Measurements from ENCODE around the gene GNG7.
A peak's percentile ranks its signal among the peaks of the same experiment; 100 is the strongest.

Gene GNG7

GRCh38 chr19:2477732-2478191 lies 224.7 kb downstream of the GNG7 start:
- Histone ChIP-seq H3K9me3 (ENCODE audit: control insufficient read depth, insufficient read depth, low read length) (peaks cover 4% of the 10 kb centered on the region; the same call in 1 of the 2 replicates), H3K36me3 (ENCODE audit: control insufficient read depth, low read length) (peaks cover 30% of the 10 kb centered on the region), H4K20me1 (ENCODE audit: control insufficient read depth, insufficient read depth, low read depth, low read length) (peaks cover 10% of the 10 kb centered on the region; the same call in 1 of the 2 replicates), H3K9me2 (replicated peaks; ENCODE audit: control insufficient read depth, low read length) (no peaks in the 10 kb centered on the region), H3K4me1 (ENCODE audit: control insufficient read depth, low read length) (peaks cover 39% of the 10 kb centered on the region), H3K4me3 (ENCODE audit: low read length) (peak overlapping the region; percentile 99), H3K27ac (ENCODE audit: low read depth, low read length) (peak overlapping the region; percentile 93), H3K4me2 (ENCODE audit: low read length) (peak overlapping the region; percentile 92), H3K79me2 (ENCODE audit: control insufficient read depth, low read length) (peaks cover 40% of the 10 kb centered on the region), H3F3A (ENCODE audit: control insufficient read depth, insufficient read depth) (peaks cover 24% of the 10 kb centered on the region), H3K27me3 (ENCODE audit: control insufficient read depth, low read length) (no peaks in the 10 kb centered on the region)
- TF ChIP-seq EZH2phosphoT487 (IDR thresholded peaks at IDR 0.05; ENCODE audit: borderline replicate concordance, low read length) (no peak), CTCF (IDR thresholded peaks at IDR 0.05; ENCODE audit: low read depth, low read length, poor library complexity, severe bottlenecking) (no peak)

- H3K4me1 ChIP-seq (ENCODE audit: control insufficient read depth, low read length), result peaks cover 39% of the 10 kb centered on the region
- no peaks in the 10 kb centered on the region for H3K27me3 ChIP-seq (ENCODE audit: control insufficient read depth, low read length)
Observed at GRCh38 chr19:2477141-2477710, 225.3 kb downstream of the GNG7 start.

GRCh38 chr19:2476451-2477140 lies 225.9 kb downstream of the GNG7 start:
- Histone ChIP-seq H3K4me3 (ENCODE audit: low read length) (peak overlapping the region; percentile 99), H3K4me2 (ENCODE audit: low read length) (peak overlapping the region; percentile 92), H4K20me1 (ENCODE audit: control insufficient read depth, insufficient read depth, low read depth, low read length) (peaks cover 10% of the 10 kb centered on the region; the same call in 1 of the 2 replicates), H3K9me2 (replicated peaks; ENCODE audit: control insufficient read depth, low read length) (no peaks in the 10 kb centered on the region), H3K9me3 (ENCODE audit: control insufficient read depth, insufficient read depth, low read length) (no peaks in the 10 kb centered on the region), H3K27ac (ENCODE audit: low read depth, low read length) (peak overlapping the region; percentile 93), H3K27me3 (ENCODE audit: control insufficient read depth, low read length) (no peaks in the 10 kb centered on the region), H3K36me3 (ENCODE audit: control insufficient read depth, low read length) (peaks cover 30% of the 10 kb centered on the region), H3F3A (ENCODE audit: control insufficient read depth, insufficient read depth) (peaks cover 24% of the 10 kb centered on the region), H3K4me1 (ENCODE audit: control insufficient read depth, low read length) (peaks cover 39% of the 10 kb centered on the region), H3K79me2 (ENCODE audit: control insufficient read depth, low read length) (peaks cover 40% of the 10 kb centered on the region)
- no peak for TF ChIP-seq EZH2phosphoT487 (IDR thresholded peaks at IDR 0.05; ENCODE audit: borderline replicate concordance, low read length)
- TF ChIP-seq CTCF (IDR thresholded peaks at IDR 0.05; ENCODE audit: low read depth, low read length, poor library complexity, severe bottlenecking), result no peak

More at GRCh38 chr19:2477141-2477710, 225.3 kb downstream of the GNG7 start:
- Histone ChIP-seq H3K36me3 (ENCODE audit: control insufficient read depth, low read length) (peaks cover 30% of the 10 kb centered on the region), H4K20me1 (ENCODE audit: control insufficient read depth, insufficient read depth, low read depth, low read length) (peaks cover 10% of the 10 kb centered on the region; the same call in 1 of the 2 replicates), H3F3A (ENCODE audit: control insufficient read depth, insufficient read depth) (peaks cover 24% of the 10 kb centered on the region), H3K9me2 (replicated peaks; ENCODE audit: control insufficient read depth, low read length) (no peaks in the 10 kb centered on the region), H3K9me3 (ENCODE audit: control insufficient read depth, insufficient read depth, low read length) (no peaks in the 10 kb centered on the region), H3K79me2 (ENCODE audit: control insufficient read depth, low read length) (peaks cover 40% of the 10 kb centered on the region), H3K4me2 (ENCODE audit: low read length) (peak overlapping the region; percentile 92), H3K4me3 (ENCODE audit: low read length) (peak overlapping the region; percentile 99), H3K27ac (ENCODE audit: low read depth, low read length) (peak overlapping the region; percentile 93)
- TF ChIP-seq CTCF (IDR thresholded peaks at IDR 0.05; ENCODE audit: low read depth, low read length, poor library complexity, severe bottlenecking), result no peak
- no peak for TF ChIP-seq EZH2phosphoT487 (IDR thresholded peaks at IDR 0.05; ENCODE audit: borderline replicate concordance, low read length)

All from DOHH2 (cell line).